GM12878 (cell line): ENCODE results near the gene CADM2. TPM values are rescaled to one million over a fixed set of nuclear protein-coding genes. Genes with fewer than 3 reads are reported as not detected.

Experiments used
- ATAC-seq: fragments of 200-7000 bp; cut with Tn5 transposase; 3 replicates; pipeline ENCODE4 v1.9.1; 2020; ENCODE audit warnings: mild to moderate bottlenecking, moderate library complexity
- BruUV-seq: library from RNA; stranded (reverse); fragments of 400-500 nt; replicated peaks from 2 replicates; lab custom pipeline; 2021; lab: Mats Ljungman, UMichigan
- CTCF ChIA-PET: fragments of 300-600 bp; sonication (Branson Sonifier 250); formaldehyde crosslinking; extraction: SDS; loops from one replicate; lab custom pipeline; 2021; ENCODE audit warnings: inconsistent platforms; lab: Yijun Ruan, JAX
- POLR2A ChIA-PET: fragments of 350-600 bp; formaldehyde crosslinking; extraction: SDS; loops from one replicate; lab custom pipeline; 2021; ENCODE audit warnings: inconsistent platforms; lab: Charles Lee
- RAD21 ChIA-PET: fragments of 300-600 bp; sonication (Branson Sonifier 250); formaldehyde crosslinking; loops from one replicate; lab custom pipeline; 2023; ENCODE audit warnings: antibody characterized with exemption; ENCODE audit not compliant: unreplicated experiment; lab: Charles Lee
- SMC1A ChIA-PET: fragments of 300-600 bp; sonication (Branson Sonifier 250); formaldehyde crosslinking; loops from one replicate; lab custom pipeline; 2023; ENCODE audit not compliant: unreplicated experiment, uncharacterized antibody; lab: Charles Lee
- DNase-seq: peaks from one replicate; pipeline ENCODE4 v3.0.0-alpha.2; 2011; ENCODE audit warnings: low read depth, low spot score
- FAIRE-seq: peaks from 3 replicates; lab custom pipeline; 2011; peaks lifted over from hg19 to GRCh38; lab: Jason Lieb, UNC
- H2AFZ ChIP-seq: 2 replicates; pipeline ENCODE4 v1.6.0; 2011; ENCODE audit warnings: low read depth, low read length, control low read depth; ENCODE audit not compliant: control insufficient read depth
- H3K27ac ChIP-seq: 2 replicates; pipeline ENCODE4 v1.5.1; 2011; ENCODE audit warnings: control low read depth; ENCODE audit not compliant: control insufficient read depth, insufficient read depth
- H3K27me3 ChIP-seq, 2 experiments: replicated peaks in 1 of 2; 2 replicates each; pipeline versions ENCODE4 v1.6.0 to v1.6.1; 2011; ENCODE audit warnings: low read length in 1 of 2; ENCODE audit not compliant: control insufficient read depth in 2 of 2, insufficient read depth in 2 of 2
- H3K36me3 ChIP-seq, 2 experiments: 2 replicates each; pipeline ENCODE4 v1.5.1; 2011; ENCODE audit warnings: low read length in 1 of 2; ENCODE audit not compliant: control insufficient read depth in 2 of 2, insufficient read depth in 2 of 2
- H3K4me1 ChIP-seq: 2 replicates; pipeline ENCODE4 v1.6.1; 2011; ENCODE audit warnings: mild to moderate bottlenecking, low read length, moderate library complexity, mixed read lengths; ENCODE audit not compliant: control insufficient read depth, insufficient read depth
- H3K4me2 ChIP-seq: 2 replicates; pipeline ENCODE4 v1.6.0; 2011; ENCODE audit warnings: control low read depth; ENCODE audit not compliant: control insufficient read depth, insufficient read depth
- H3K4me3 ChIP-seq: fragments of 200-600 bp; sonication (generic); 2 replicates; pipeline ENCODE4 v1.5.1; 2016
- H3K79me2 ChIP-seq: 2 replicates; pipeline ENCODE4 v1.6.0; 2011; ENCODE audit warnings: low read length; ENCODE audit not compliant: control insufficient read depth, insufficient read depth
- H3K9ac ChIP-seq: 2 replicates; pipeline ENCODE4 v1.8.0; 2011; ENCODE audit warnings: low read length, control low read depth, mixed read lengths; ENCODE audit not compliant: control insufficient read depth, insufficient read depth
- H3K9me3 ChIP-seq: replicated peaks from 3 replicates; pipeline ENCODE4 v1.5.1; 2011; ENCODE audit warnings: mild to moderate bottlenecking, low read length; ENCODE audit not compliant: control insufficient read depth, insufficient read depth
- H4K20me1 ChIP-seq: 2 replicates; pipeline ENCODE4 v1.6.0; 2011; ENCODE audit not compliant: control insufficient read depth, insufficient read depth
- WGBS: methylation state at CpG from one replicate; pipeline ENCODE4 v1.1.6; 2016; ENCODE audit warnings: low lambda C conversion rate; ENCODE audit not compliant: insufficient replicate concordance, insufficient coverage; ENCODE audit errors: missing lambda C conversion rate; 5-methylcytosine and 5-hydroxymethylcytosine counted together
- in situ Hi-C: fragments of 300-500 bp; cut with MboI; formaldehyde crosslinking; loops from 9 replicates; pipeline ENCODE4 v1.14.3; 2018; ENCODE audit warnings: mixed read lengths
- intact Hi-C: fragments of 100-400 bp; cut with micrococcal nuclease; formaldehyde crosslinking; loops from one replicate; pipeline ENCODE4 v1.14.2; 2022; ENCODE audit not compliant: unreplicated experiment
- polyA plus RNA-seq, 11 experiments: library from polyadenylated mRNA; depleted of rRNA in 4 of 11; unstranded in 6 of 11; stranded (reverse) in 5 of 11; fragments of >200 nt; fragmentation: Nextera tagmentation in 4 of 11; fragmentation: Illumina TruSeq in 1 of 11; extraction: Ambion mirVana in 4 of 11; extraction: Trizol in 1 of 11; gene quantifications; 1 replicate in 1 of 11; 2 replicates in 10 of 11; pipeline versions ENCODE4 v1.2.1 to v1.2.3, GENCODE V29; 2011 to 2016; ENCODE audit warnings: inconsistent platforms in 2 of 11, missing spikeins in 2 of 11, low read depth in 1 of 11
- total RNA-seq, 4 experiments: library from RNA; depleted of rRNA in 3 of 4; stranded (reverse); fragments of >200 nt in 3 of 4; fragmentation: Illumina TruSeq in 1 of 4; extraction: Trizol in 1 of 4; gene quantifications; 2 replicates each; pipeline versions ENCODE4 v1.2.1 to v1.2.3, GENCODE V29; 2013 to 2021
- TF ChIP-seq, protein P1 (sequence below): IDR thresholded peaks from 2 replicates; pipeline ENCODE4 v1.6.1; 2012; ENCODE audit warnings: mild to moderate bottlenecking, low read depth, low read length

CADM2 gene
- total and polyA plus RNA-seq, 10 of the 15 experiments (the other 5 are each of a cell fraction or from before 2014, with no cell fraction given): 0.13 TPM; not detected in 9

DNA sequence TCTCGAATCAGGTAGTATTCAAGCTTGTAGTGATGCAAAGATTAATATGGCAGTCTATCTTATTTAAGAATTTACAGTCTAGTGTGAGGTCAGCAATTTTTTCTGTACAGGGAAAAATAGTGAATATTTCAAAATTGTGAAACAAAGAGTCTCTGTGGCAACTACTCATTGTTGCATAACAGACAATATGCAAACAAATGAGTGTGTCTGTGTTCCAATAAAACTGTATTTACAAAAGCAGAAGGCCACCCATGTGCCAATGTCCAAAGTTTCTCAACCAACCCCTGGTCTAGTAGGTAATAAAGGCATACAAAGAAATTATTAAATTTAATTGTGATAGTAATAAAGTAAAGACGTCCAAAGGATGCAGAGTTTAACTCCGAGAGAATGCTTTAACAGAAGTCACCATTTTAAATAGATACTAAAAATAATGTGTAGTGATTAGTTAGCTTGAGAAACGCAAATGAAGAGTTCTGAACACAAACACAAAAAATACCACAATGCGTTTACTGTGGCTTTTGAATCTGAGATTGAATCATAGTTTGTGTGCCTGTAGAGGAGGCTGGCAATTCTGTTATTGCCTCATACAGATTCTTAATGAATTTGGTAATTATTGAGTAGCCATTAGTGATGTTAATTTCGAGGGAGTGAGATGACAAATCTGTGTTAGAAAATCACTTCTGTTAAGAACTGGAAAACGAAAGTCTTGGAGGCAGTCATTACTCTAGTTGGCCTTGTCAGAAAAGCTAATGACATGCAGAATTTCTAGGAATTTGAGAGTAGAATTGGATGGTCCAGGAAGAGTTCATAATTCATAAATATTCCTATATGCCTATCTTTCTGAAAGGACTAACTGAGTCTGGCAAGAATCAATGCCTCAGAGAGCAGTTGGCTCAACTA lies 48.7 kb downstream of the CADM2 start:
- in situ Hi-C loops: no loop called here

More for the DNA sequence above, 48.7 kb downstream of the CADM2 start:
- Histone ChIP-seq H3K36me3 (no peaks in the 10 kb centered on the region), H3K9me3 (no peaks in the 10 kb centered on the region), H3K27ac (no peak overlapping the region), H3K4me1 (no peaks in the 10 kb centered on the region), H3K4me3 (no peak overlapping the region), H3K27me3 (no peaks in the 10 kb centered on the region), H3K9ac (no peak overlapping the region), H3K79me2 (no peaks in the 10 kb centered on the region), H3K4me2 (no peak overlapping the region), H4K20me1 (no peaks in the 10 kb centered on the region), H2AFZ (no peak overlapping the region)
- intact Hi-C loops: no loop called here
- ChIA-PET CTCF (no interaction called here), SMC1A (interaction anchor here (1.1 to 1.2 kb wide), 2 partner anchors 10 to 12 kb away, joined by 3 to 4 read pairs; no protein-coding TSS in a partner anchor), POLR2A (no interaction called here), RAD21 (no interaction called here)
- TF ChIP-seq, protein P1, sequence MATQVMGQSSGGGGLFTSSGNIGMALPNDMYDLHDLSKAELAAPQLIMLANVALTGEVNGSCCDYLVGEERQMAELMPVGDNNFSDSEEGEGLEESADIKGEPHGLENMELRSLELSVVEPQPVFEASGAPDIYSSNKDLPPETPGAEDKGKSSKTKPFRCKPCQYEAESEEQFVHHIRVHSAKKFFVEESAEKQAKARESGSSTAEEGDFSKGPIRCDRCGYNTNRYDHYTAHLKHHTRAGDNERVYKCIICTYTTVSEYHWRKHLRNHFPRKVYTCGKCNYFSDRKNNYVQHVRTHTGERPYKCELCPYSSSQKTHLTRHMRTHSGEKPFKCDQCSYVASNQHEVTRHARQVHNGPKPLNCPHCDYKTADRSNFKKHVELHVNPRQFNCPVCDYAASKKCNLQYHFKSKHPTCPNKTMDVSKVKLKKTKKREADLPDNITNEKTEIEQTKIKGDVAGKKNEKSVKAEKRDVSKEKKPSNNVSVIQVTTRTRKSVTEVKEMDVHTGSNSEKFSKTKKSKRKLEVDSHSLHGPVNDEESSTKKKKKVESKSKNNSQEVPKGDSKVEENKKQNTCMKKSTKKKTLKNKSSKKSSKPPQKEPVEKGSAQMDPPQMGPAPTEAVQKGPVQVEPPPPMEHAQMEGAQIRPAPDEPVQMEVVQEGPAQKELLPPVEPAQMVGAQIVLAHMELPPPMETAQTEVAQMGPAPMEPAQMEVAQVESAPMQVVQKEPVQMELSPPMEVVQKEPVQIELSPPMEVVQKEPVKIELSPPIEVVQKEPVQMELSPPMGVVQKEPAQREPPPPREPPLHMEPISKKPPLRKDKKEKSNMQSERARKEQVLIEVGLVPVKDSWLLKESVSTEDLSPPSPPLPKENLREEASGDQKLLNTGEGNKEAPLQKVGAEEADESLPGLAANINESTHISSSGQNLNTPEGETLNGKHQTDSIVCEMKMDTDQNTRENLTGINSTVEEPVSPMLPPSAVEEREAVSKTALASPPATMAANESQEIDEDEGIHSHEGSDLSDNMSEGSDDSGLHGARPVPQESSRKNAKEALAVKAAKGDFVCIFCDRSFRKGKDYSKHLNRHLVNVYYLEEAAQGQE: no peak
- DNase-seq (no peak), ATAC-seq (no peak), FAIRE-seq (no peak)
- WGBS: 11% methylated on average over 7 of the region's 7 CpGs
- no TSS peak for BruUV-seq
